K562 (cell line): ENCODE measurements around the gene CALHM3. TPM values are rescaled to one million over a fixed set of nuclear protein-coding genes. Genes with fewer than 3 reads are reported as not detected.

Experiments used
- ATAC-seq: fragments of 200-7000 bp; cut with Tn5 transposase; 3 replicates; pipeline ENCODE4 v1.9.1; 2020; ENCODE audit warnings: moderate library complexity
- BruUV-seq: library from RNA; stranded (reverse); fragments of 400-500 nt; replicated peaks from 2 replicates; lab custom pipeline; 2021; lab: Mats Ljungman, UMichigan
- CTCF ChIA-PET: fragments of 300-600 bp; formaldehyde crosslinking; extraction: SDS; loops from one replicate; lab custom pipeline; 2021; ENCODE audit warnings: low intra/inter-chr PET ratio; lab: Yijun Ruan, JAX
- POLR2A ChIA-PET: fragments of 300-600, 350-650 bp; sonication (Branson Sonifier 250); formaldehyde crosslinking; extraction: SDS; loops from one replicate; lab custom pipeline; 2021; ENCODE audit warnings: antibody characterized with exemption, inconsistent platforms; lab: Yijun Ruan, JAX
- DNase-seq, 4 experiments: peaks; one replicate each; pipeline versions ENCODE4 v3.0.0 to v3.0.0-alpha.2; 2011 to 2018; ENCODE audit warnings: low spot score in 3 of 4, mixed read lengths in 3 of 4; ENCODE audit errors: extremely low read depth in 1 of 4
- FAIRE-seq: peaks from 2 replicates; lab custom pipeline; 2011; peaks lifted over from hg19 to GRCh38; lab: Jason Lieb, UNC
- H2AFZ ChIP-seq: 2 replicates; pipeline ENCODE4 v1.6.0; 2011; ENCODE audit warnings: low read depth, low read length, control low read depth, inconsistent platforms
- H3K27ac ChIP-seq: fragments of 200-600 bp; 3 replicates; pipeline ENCODE4 v1.8.0; 2011; ENCODE audit warnings: low read depth, mild to moderate bottlenecking, control low read depth, inconsistent platforms, low read length, moderate library complexity, mixed read lengths; ENCODE audit errors: extremely low read depth
- H3K27me3 ChIP-seq, 2 experiments: fragments of 300-600 bp in 1 of 2; 2 replicates in 1 of 2; 3 replicates in 1 of 2; pipeline versions ENCODE4 v1.6.0 to v1.8.0; 2011; ENCODE audit warnings: inconsistent platforms in 2 of 2, low read length in 2 of 2, mild to moderate bottlenecking in 1 of 2, mixed read lengths in 1 of 2, moderate library complexity in 1 of 2; ENCODE audit not compliant: control insufficient read depth in 2 of 2, insufficient read depth in 2 of 2
- H3K36me3 ChIP-seq: fragments of 300-600 bp; 3 replicates; pipeline ENCODE4 v1.8.0; 2011; ENCODE audit warnings: mild to moderate bottlenecking, low read length, inconsistent platforms; ENCODE audit not compliant: control insufficient read depth, insufficient read depth
- H3K4me1 ChIP-seq, 2 experiments: fragments of 200-600 bp in 1 of 2; replicated peaks in 1 of 2; 2 replicates in 1 of 2; 3 replicates in 1 of 2; pipeline versions ENCODE4 v1.5.1 to v1.8.0; 2011; ENCODE audit warnings: inconsistent platforms in 2 of 2, low read length in 2 of 2, mild to moderate bottlenecking in 1 of 2, mixed read lengths in 1 of 2, moderate library complexity in 1 of 2; ENCODE audit not compliant: control insufficient read depth in 2 of 2, insufficient read depth in 2 of 2
- H3K4me2 ChIP-seq: 2 replicates; pipeline ENCODE4 v1.6.1; 2011; ENCODE audit warnings: low read length, control low read depth, inconsistent platforms, mixed read lengths; ENCODE audit not compliant: insufficient read depth
- H3K4me3 ChIP-seq: fragments of 200-600 bp; sonication (generic), shearing (Covaris generic); 2 replicates; pipeline ENCODE4 v1.5.1; 2016; ENCODE audit warnings: control low read depth, inconsistent platforms
- H3K79me2 ChIP-seq: fragments of 200-600 bp; 3 replicates; pipeline ENCODE4 v1.8.0; 2011; ENCODE audit warnings: low read length, inconsistent platforms; ENCODE audit not compliant: control insufficient read depth, insufficient read depth
- H3K9ac ChIP-seq, 2 experiments: 2 replicates each; pipeline versions ENCODE4 v1.6.0 to v1.6.1; 2011; ENCODE audit warnings: low read depth in 2 of 2, low read length in 2 of 2, control low read depth in 1 of 2, inconsistent platforms in 1 of 2, mild to moderate bottlenecking in 1 of 2, mixed read lengths in 1 of 2; ENCODE audit not compliant: insufficient read depth in 1 of 2
- H3K9me1 ChIP-seq: one replicate; pipeline ENCODE4 v1.6.0; 2011; ENCODE audit warnings: inconsistent platforms, mild to moderate bottlenecking, low read length, moderate library complexity; ENCODE audit not compliant: control insufficient read depth, insufficient read depth
- H3K9me3 ChIP-seq: replicated peaks from 2 replicates; pipeline ENCODE4 v1.5.1; 2011; ENCODE audit warnings: low read depth, low read length, inconsistent platforms; ENCODE audit not compliant: control insufficient read depth, insufficient read depth
- H4K20me1 ChIP-seq: replicated peaks from 2 replicates; pipeline ENCODE4 v1.6.1; 2011; ENCODE audit warnings: low read length, inconsistent platforms, mixed read lengths; ENCODE audit not compliant: control insufficient read depth, insufficient read depth
- RFX1 ChIP-seq: fragments of 450-650 bp; IDR thresholded peaks from 2 replicates; pipeline ENCODE4 v1.6.1; 2016; ENCODE audit warnings: mild to moderate bottlenecking, moderate library complexity
- TBP ChIP-seq: optimal IDR thresholded peaks from 2 replicates; pipeline ENCODE3; 2011; ENCODE audit warnings: low read depth, low read length, improper control_type of control experiment
- ZBTB40 ChIP-seq, 2 experiments: fragments of 450-650 bp in 1 of 2; sonication (generic) in 1 of 2; formaldehyde crosslinking in 1 of 2; IDR thresholded peaks; 2 replicates each; pipeline versions ENCODE4 v1.7.1 to v1.9.0; 2016 to 2022; ENCODE audit warnings: inconsistent platforms in 1 of 2, mild to moderate bottlenecking in 1 of 2, missing genetic modification reagents in 1 of 2
- whole genome bisulfite sequencing: fragments of 100-300 bp; shearing (Covaris generic); methylation state at CpG from one replicate; pipeline ENCODE4 v1.1.6; 2016; ENCODE audit warnings: low coverage, mixed read lengths; ENCODE audit not compliant: insufficient coverage; ENCODE audit errors: missing lambda C conversion rate; 5-methylcytosine and 5-hydroxymethylcytosine counted together
- in situ Hi-C: fragments of 300-500 bp; cut with MboI; formaldehyde crosslinking; loops from 4 replicates; pipeline ENCODE4 v1.15.0; 2018; ENCODE audit warnings: inconsistent platforms, mixed read lengths
- intact Hi-C: fragments of 100-400 bp; cut with micrococcal nuclease; formaldehyde crosslinking; loops from 2 replicates; pipeline ENCODE4 v1.14.2; 2022
- polyA plus RNA-seq, 8 experiments: library from polyadenylated mRNA; depleted of rRNA in 4 of 8; stranded (reverse) in 5 of 8; unstranded in 3 of 8; fragments of >200 nt; fragmentation: Nextera tagmentation in 2 of 8; fragmentation: Illumina TruSeq in 1 of 8; extraction: Ambion mirVana in 2 of 8; extraction: Trizol in 1 of 8; gene quantifications; 2 replicates each; pipeline versions ENCODE4 v1.2.1 to v1.2.3, GENCODE V29; 2011 to 2014; ENCODE audit warnings: inconsistent platforms in 1 of 8, missing spikeins in 1 of 8
- total RNA-seq, 7 experiments: library from RNA; depleted of rRNA in 6 of 7; stranded (reverse); fragments of >200 nt in 6 of 7; fragmentation: Illumina TruSeq in 2 of 7; extraction: Trizol in 2 of 7; gene quantifications; 2 replicates each; pipeline versions ENCODE4 v1.2.1 to v1.2.3, GENCODE V29; 2011 to 2021; ENCODE audit warnings: low replicate concordance in 1 of 7

Gene CALHM3
- total and polyA plus RNA-seq, 9 of the 15 experiments (the other 6 are each of a cell fraction or from before 2014, with no cell fraction given), result not detected

- no peaks in the 10 kb centered on the region for H3K36me3 ChIP-seq
- H2AFZ ChIP-seq, result no peak overlapping the region
- peaks cover 10 to 39% of the 10 kb centered on the region in 2 experiments; a peak in 3 of 5 replicates for H3K27me3 ChIP-seq
- peaks cover 0 to 10% of the 10 kb centered on the region in 2 experiments; a peak in 4 of 5 replicates for H3K4me1 ChIP-seq
- CTCF ChIA-PET, result no interaction called here
- no TSS peak for BruUV-seq
- H3K27ac ChIP-seq, result no peak overlapping the region
- in situ Hi-C loops, result no loop called here
- TF ChIP-seq ZBTB40 (IDR thresholded peaks at IDR 0.05) (no peak), ZBTB40 (CRISPR knock-in tag; IDR thresholded peaks at IDR 0.05) (no peak), RFX1 (peak; percentile 56), TBP (no peak)
- TF ChIP-seq, all 486 proteins: peak for 1
- H3K9me1 ChIP-seq, result no peaks in the 10 kb centered on the region
- 25% methylated on average over 10 of the region's 13 CpGs for WGBS
- intact Hi-C loops, result loop anchor here (5.0 kb wide), 1 partner anchor 39 kb away; no protein-coding TSS in a partner anchor
- no peak for DNase-seq
- H3K4me3 ChIP-seq, result no peak overlapping the region
- no peaks in the 10 kb centered on the region for H4K20me1 ChIP-seq
- POLR2A ChIA-PET, result interaction anchor here (0.8 kb wide), 1 partner anchor 37 kb away, joined by 3 read pairs; no protein-coding TSS in a partner anchor
- no peak overlapping the region for H3K9ac ChIP-seq
- ATAC-seq, result no peak
- FAIRE-seq, result no peak
- no peaks in the 10 kb centered on the region for H3K9me3 ChIP-seq
- H3K79me2 ChIP-seq, result no peaks in the 10 kb centered on the region
- H3K4me2 ChIP-seq, result no peak overlapping the region
These were observed 24.0 kb upstream of the CALHM3 start for GRCh38 chr10:103502849-103503660.
